ENCODE results near the gene KCNJ15.

GRCh38 chr21:38329162-38329561 lies 72.4 kb downstream of the KCNJ15 start:
- TF ChIP-seq CTCF (IDR thresholded peaks at IDR 0.05) (no peak), POLR2AphosphoS5 (IDR thresholded peaks at IDR 0.05) (no peak), POLR2A (IDR thresholded peaks at IDR 0.05) (no peak)
